Sigmoid colon (tissue), 4 donors: Measurements from ENCODE around the gene PGPEP1.
"Not testable (repeated sequence)": the region's sequence is repeated elsewhere in the genome, so short reads cannot be mapped to it uniquely, and the experiment has no call there.

ENCODE experiments used
- POLR2A ChIP-seq, 2 donors: fragments of 450-650 bp; IDR thresholded peaks; one replicate each; pipeline ENCODE4 v1.6.1; 2016; ENCODE audit warnings: antibody characterized with exemption in 2 of 2, mild to moderate bottlenecking in 2 of 2, moderate library complexity in 2 of 2
- POLR2AphosphoS5 ChIP-seq, 4 donors: sonication (generic); formaldehyde crosslinking; IDR thresholded peaks; one replicate each; pipeline ENCODE4 v1.6.1; 2017; ENCODE audit warnings: antibody characterized with exemption in 4 of 4
- TF ChIP-seq, protein P1 (sequence below), 4 experiments: fragments of 450-650 bp in 3 of 4; fragments of 200-600 bp in 1 of 4; IDR thresholded peaks; one replicate each; pipeline ENCODE4 v1.5.1; 2016 to 2019; ENCODE audit warnings: antibody characterized with exemption in 4 of 4, mild to moderate bottlenecking in 3 of 4, moderate library complexity in 2 of 4

DNA sequence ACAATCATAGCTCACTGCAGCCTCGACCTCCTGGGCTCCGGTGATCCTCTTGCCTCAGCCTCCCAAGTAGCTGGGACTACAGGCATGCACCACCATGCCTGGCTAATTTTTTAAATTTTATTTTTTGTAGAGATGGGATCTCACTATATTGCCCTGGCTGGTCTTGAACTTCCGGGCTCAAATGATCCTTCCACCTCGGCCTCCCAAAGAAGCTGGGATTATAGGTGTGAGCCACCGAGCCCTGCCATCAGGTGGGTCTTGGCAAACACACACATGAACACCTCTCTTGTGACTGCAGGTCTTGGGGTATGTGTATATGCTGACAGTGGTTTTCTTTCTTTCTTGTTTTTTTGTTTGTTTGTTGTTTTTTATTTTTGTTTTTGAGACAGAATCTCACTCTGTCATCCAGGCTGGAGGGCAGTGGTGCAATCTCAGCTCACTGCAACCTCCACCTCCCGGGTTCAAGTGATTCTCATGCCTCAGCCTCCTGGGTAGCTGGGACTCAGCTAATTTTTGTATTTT, 8.5 kb downstream of the PGPEP1 start:
- TF ChIP-seq, protein P1, sequence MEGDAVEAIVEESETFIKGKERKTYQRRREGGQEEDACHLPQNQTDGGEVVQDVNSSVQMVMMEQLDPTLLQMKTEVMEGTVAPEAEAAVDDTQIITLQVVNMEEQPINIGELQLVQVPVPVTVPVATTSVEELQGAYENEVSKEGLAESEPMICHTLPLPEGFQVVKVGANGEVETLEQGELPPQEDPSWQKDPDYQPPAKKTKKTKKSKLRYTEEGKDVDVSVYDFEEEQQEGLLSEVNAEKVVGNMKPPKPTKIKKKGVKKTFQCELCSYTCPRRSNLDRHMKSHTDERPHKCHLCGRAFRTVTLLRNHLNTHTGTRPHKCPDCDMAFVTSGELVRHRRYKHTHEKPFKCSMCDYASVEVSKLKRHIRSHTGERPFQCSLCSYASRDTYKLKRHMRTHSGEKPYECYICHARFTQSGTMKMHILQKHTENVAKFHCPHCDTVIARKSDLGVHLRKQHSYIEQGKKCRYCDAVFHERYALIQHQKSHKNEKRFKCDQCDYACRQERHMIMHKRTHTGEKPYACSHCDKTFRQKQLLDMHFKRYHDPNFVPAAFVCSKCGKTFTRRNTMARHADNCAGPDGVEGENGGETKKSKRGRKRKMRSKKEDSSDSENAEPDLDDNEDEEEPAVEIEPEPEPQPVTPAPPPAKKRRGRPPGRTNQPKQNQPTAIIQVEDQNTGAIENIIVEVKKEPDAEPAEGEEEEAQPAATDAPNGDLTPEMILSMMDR (IDR thresholded peaks at IDR 0.05): not testable (repeated sequence)
- not testable (repeated sequence) for TF ChIP-seq POLR2A, POLR2AphosphoS5 (IDR thresholded peaks at IDR 0.05)
